Fibroblast of mammary gland (primary cell): ENCODE results near the gene HOXD9.

Experiments
- DNase-seq: peaks from one replicate; pipeline ENCODE4 v3.0.0-alpha.2; 2010; ENCODE audit warnings: low read depth
- H3K4me3 ChIP-seq: 2 replicates; pipeline ENCODE4 v1.5.1; 2011; ENCODE audit warnings: low read depth, mild to moderate bottlenecking, low read length, moderate library complexity; ENCODE audit not compliant: control insufficient read depth
- CTCF ChIP-seq: conservative IDR thresholded peaks from 2 replicates; pipeline ENCODE4 v1.5.1; 2011; ENCODE audit warnings: low read depth, low read length, inconsistent platforms; ENCODE audit not compliant: control insufficient read depth, insufficient read depth

HOXD9 gene

GRCh38 chr2:176131848-176132158, 9.3 kb downstream of the HOXD9 start:
- no peak for DNase-seq
- TF ChIP-seq CTCF = no peak
- H3K4me3 ChIP-seq = peak overlapping the region; percentile 71

- DNase-seq = peak; percentile 66
- H3K4me3 ChIP-seq = peak overlapping the region; percentile 71
- TF ChIP-seq CTCF = no peak
Observed at GRCh38 chr2:176132205-176133171, 10.0 kb downstream of the HOXD9 start.

GRCh38 chr2:176133389-176133788, 10.9 kb downstream of the HOXD9 start:
- DNase-seq = no peak
- H3K4me3 ChIP-seq = no peak overlapping the region
- no peak for TF ChIP-seq CTCF

GRCh38 chr2:176134035-176134434, 11.5 kb downstream of the HOXD9 start:
- TF ChIP-seq CTCF = no peak
- no peak for DNase-seq
- H3K4me3 ChIP-seq = no peak overlapping the region

- peak; percentile 1 for TF ChIP-seq CTCF
- DNase-seq = peak; percentile 64
- no peak overlapping the region for H3K4me3 ChIP-seq
Observed at GRCh38 chr2:176135035-176135440, 12.5 kb downstream of the HOXD9 start.

GRCh38 chr2:176136374-176137251, 14.1 kb downstream of the HOXD9 start:
- peak; percentile 79 for DNase-seq
- peak overlapping the region; percentile 78 for H3K4me3 ChIP-seq

More at GRCh38 chr2:176136374-176137251, 14.1 kb downstream of the HOXD9 start:
- TF ChIP-seq CTCF = no peak
